HG03045 (cell line): ENCODE measurements around the gene PARP4.
"Not testable (repeated sequence)": the region's sequence is repeated elsewhere in the genome, so short reads cannot be mapped to it uniquely, and the experiment has no call there.

Source experiments
- ATAC-seq: cut with Tn5 transposase; IDR thresholded peaks from one replicate; pipeline ENCODE4 v1.9.1; 2021; ENCODE audit warnings: mild to moderate bottlenecking, moderate library complexity; ENCODE audit not compliant: unreplicated experiment

PARP4 gene

GRCh38 chr13:24380227-24380626 lies 132.4 kb downstream of the PARP4 start:
- not testable (repeated sequence) for ATAC-seq

DNA sequence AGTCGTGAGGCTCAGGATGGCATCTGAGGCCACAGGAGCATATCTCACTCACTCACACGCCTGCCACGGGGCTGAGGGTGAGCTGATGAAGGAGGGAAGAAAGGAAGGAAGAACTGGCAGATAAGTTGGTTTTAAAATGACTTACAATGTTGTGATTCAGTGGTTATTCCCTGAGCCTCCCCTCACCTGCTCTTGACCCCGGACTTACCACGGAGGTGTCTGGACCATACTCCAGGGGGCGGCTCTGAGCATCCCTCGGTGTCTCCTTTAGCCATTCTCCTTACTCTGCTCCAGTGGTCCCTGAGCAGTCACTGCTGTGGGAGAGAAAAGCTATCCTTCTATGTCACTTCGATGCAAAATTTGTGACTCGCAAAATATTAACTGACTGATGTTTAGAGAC lies 141.3 kb downstream of the PARP4 start:
- not testable (repeated sequence) for ATAC-seq
